HEK293 (cell line): ENCODE data around the gene NUDCD3.

Experiments used
- REPIN1 ChIP-seq: fragments of 450-650 bp; formaldehyde crosslinking; IDR thresholded peaks from 2 replicates; pipeline ENCODE4 v1.5.1; 2017; ENCODE audit warnings: missing biosample characterization, missing genetic modification characterization, low read depth
- YY1 ChIP-seq: fragments of 450-650 bp; formaldehyde crosslinking; IDR thresholded peaks from 2 replicates; pipeline ENCODE4 v1.5.1; 2018; ENCODE audit warnings: missing biosample characterization, missing genetic modification characterization
- ZNF239 ChIP-seq: fragments of 450-650 bp; formaldehyde crosslinking; IDR thresholded peaks from 2 replicates; pipeline ENCODE4 v1.5.1; 2016; ENCODE audit warnings: missing biosample characterization, missing genetic modification characterization
- TF ChIP-seq, protein P1 (sequence below): fragments of 450-650 bp; formaldehyde crosslinking; IDR thresholded peaks from 2 replicates; pipeline ENCODE4 v1.5.1; 2016; ENCODE audit warnings: missing biosample characterization, missing genetic modification characterization
- TF ChIP-seq, protein P2 (sequence below): sonication (generic); formaldehyde crosslinking; IDR thresholded peaks from 2 replicates; pipeline ENCODE4 v1.8.1; 2022; ENCODE audit warnings: mild to moderate bottlenecking, moderate library complexity, missing genetic modification reagents
- TF ChIP-seq, protein P3 (sequence below): fragments of 450-650 bp; formaldehyde crosslinking; IDR thresholded peaks from 2 replicates; pipeline ENCODE4 v1.5.1; 2016; ENCODE audit warnings: missing biosample characterization, missing genetic modification characterization, low read depth

DNA sequence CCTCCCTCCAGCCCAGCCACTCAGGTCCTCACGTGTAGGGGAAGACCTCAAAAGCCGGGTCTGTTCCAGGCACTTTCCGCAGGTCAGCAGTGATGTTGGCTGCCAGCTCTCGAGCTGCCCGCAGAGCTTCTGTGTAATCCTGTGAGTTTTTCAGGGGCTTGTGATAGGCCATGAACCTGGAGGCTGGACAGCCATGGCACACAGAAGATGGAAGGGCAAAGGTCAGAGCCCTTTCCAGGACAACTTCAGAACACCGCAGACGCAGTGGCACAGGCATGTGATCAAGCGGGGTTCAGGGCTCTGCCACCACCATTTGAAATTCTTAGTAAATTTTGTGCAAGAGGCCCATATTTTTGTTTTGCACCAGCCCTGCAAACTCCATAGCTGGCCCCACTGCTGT lies 26.7 kb upstream of the NUDCD3 start:
- TF ChIP-seq REPIN1 (tag by site-specific recombination) (no peak), YY1 (tag by site-specific recombination) (no peak), ZNF239 (no peak)
- TF ChIP-seq, protein P1, sequence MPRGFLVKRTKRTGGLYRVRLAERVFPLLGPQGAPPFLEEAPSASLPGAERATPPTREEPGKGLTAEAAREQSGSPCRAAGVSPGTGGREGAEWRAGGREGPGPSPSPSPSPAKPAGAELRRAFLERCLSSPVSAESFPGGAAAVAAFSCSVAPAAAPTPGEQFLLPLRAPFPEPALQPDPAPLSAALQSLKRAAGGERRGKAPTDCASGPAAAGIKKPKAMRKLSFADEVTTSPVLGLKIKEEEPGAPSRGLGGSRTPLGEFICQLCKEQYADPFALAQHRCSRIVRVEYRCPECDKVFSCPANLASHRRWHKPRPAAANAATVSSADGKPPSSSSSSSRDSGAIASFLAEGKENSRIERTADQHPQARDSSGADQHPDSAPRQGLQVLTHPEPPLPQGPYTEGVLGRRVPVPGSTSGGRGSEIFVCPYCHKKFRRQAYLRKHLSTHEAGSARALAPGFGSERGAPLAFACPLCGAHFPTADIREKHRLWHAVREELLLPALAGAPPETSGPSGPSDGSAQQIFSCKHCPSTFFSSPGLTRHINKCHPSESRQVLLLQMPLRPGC (tag by site-specific recombination), result no peak
- TF ChIP-seq, protein P2, sequence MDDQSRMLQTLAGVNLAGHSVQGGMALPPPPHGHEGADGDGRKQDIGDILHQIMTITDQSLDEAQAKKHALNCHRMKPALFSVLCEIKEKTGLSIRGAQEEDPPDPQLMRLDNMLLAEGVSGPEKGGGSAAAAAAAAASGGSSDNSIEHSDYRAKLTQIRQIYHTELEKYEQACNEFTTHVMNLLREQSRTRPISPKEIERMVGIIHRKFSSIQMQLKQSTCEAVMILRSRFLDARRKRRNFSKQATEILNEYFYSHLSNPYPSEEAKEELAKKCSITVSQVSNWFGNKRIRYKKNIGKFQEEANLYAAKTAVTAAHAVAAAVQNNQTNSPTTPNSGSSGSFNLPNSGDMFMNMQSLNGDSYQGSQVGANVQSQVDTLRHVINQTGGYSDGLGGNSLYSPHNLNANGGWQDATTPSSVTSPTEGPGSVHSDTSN, result no peak
- TF ChIP-seq, protein P3, sequence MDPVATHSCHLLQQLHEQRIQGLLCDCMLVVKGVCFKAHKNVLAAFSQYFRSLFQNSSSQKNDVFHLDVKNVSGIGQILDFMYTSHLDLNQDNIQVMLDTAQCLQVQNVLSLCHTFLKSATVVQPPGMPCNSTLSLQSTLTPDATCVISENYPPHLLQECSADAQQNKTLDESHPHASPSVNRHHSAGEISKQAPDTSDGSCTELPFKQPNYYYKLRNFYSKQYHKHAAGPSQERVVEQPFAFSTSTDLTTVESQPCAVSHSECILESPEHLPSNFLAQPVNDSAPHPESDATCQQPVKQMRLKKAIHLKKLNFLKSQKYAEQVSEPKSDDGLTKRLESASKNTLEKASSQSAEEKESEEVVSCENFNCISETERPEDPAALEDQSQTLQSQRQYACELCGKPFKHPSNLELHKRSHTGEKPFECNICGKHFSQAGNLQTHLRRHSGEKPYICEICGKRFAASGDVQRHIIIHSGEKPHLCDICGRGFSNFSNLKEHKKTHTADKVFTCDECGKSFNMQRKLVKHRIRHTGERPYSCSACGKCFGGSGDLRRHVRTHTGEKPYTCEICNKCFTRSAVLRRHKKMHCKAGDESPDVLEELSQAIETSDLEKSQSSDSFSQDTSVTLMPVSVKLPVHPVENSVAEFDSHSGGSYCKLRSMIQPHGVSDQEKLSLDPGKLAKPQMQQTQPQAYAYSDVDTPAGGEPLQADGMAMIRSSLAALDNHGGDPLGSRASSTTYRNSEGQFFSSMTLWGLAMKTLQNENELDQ (tag by site-specific recombination), result no peak
